Measurements from ENCODE around the gene THBS2. TPM values are rescaled to one million over a fixed set of nuclear protein-coding genes. Genes with fewer than 3 reads are reported as not detected.

Gene THBS2
- total and polyA plus RNA-seq, 2 of the 4 experiments (the other 2 are of a cell fraction): 97.3 to 113 TPM

DNA sequence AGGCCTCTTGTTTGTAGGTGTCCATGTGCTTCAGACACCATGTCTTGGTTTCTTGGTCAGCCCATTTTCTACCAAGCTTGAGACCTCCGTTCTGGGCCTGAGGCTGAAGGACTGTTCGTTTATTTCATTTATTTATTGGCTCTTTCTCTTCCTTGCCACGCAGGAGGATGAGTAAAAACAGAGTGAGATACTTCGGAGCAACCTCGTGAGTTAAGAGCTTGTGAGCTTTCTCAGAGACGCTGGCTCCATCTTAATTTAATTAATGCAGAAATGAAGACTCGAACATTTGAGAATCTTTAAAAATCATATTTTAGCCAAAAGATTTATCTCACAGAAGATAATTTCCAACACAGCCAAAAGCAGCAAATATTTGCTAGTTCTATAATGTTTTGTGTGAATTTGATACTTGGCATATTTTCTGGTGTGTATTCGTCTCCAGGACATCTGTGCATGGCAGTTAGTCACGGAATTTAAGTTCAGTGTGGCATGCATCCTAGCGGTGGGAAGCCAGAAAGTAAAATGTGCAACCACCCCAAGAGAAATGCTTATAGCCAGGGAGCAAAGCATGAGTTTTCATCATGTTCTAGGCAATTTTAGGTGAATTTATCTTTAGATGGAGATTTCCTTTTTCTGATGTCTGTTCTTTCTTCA lies 76.0 kb downstream of the THBS2 start:
- WGBS, 2 experiments (ENCODE audit: extremely low coverage in 2 of 2, insufficient read length in 1 of 2): 100% methylated on average over 1 of the region's 10 CpGs; no CpG with 5 or more reads in 1 of the 2 experiments
- dilution Hi-C loops (cut with HindIII; ENCODE audit: low sequenced_read_pairs, unreplicated experiment): no loop called here
- Histone ChIP-seq H4K91ac (ENCODE audit: insufficient read depth, low read depth, low read length) (no peak overlapping the region), H3K9me1 (ENCODE audit: insufficient read depth, low read length) (peaks cover 3% of the 10 kb centered on the region; the same call in 1 of the 2 replicates), H3K4me3 (ENCODE audit: insufficient read depth, low read depth, low read length) (no peak overlapping the region), H3K4me2 (ENCODE audit: low read depth, low read length) (no peak overlapping the region), H3K36me3 (ENCODE audit: control insufficient read depth, insufficient read depth, low read length) (no peaks in the 10 kb centered on the region), H3K9ac (ENCODE audit: low read depth, low read length) (no peak overlapping the region), H3K18ac (ENCODE audit: low read depth, low read length) (no peak overlapping the region), H2BK20ac (ENCODE audit: low read depth, low read length) (no peak overlapping the region), H3K27me3 (ENCODE audit: control insufficient read depth, insufficient read depth, low read length) (no peaks in the 10 kb centered on the region), H2AK5ac (ENCODE audit: low read depth, low read length) (no peak overlapping the region), H2AFZ (replicated peaks; ENCODE audit: low read length, poor library complexity) (no peak overlapping the region), H2BK120ac (ENCODE audit: low read depth, low read length) (no peak overlapping the region), H3K27ac (ENCODE audit: insufficient read depth, low read length) (no peak overlapping the region), H3K4ac (ENCODE audit: low read depth, low read length) (peak overlapping the region; percentile 15; the same call in 1 of the 2 replicates), H3K9me3 (ENCODE audit: control insufficient read depth, insufficient read depth, low read length) (no peaks in the 10 kb centered on the region), H4K8ac (ENCODE audit: low read depth in 2 of 2, low read length in 2 of 2) (no peak overlapping the region), H2BK5ac (ENCODE audit: low read depth, low read length, poor library complexity, severe bottlenecking) (no peak overlapping the region), H3K56ac (ENCODE audit: extremely low read depth, insufficient read depth, low read length) (no peak overlapping the region), H3K79me1 (ENCODE audit: low read depth in 1 of 2, low read length in 2 of 2) (peaks cover 0 to 7% of the 10 kb centered on the region in 2 experiments; a peak in 1 of 4 replicates), H3K4me1 (ENCODE audit: control insufficient read depth, insufficient read depth, low read length) (peaks cover 2% of the 10 kb centered on the region), H4K5ac (ENCODE audit: low read depth, low read length) (no peak overlapping the region), H2BK15ac (ENCODE audit: low read depth, low read length) (no peak overlapping the region), H2AK9ac (replicated peaks; ENCODE audit: low read depth, low read length, poor library complexity) (no peak overlapping the region), H4K20me1 (ENCODE audit: insufficient read depth, low read length) (no peaks in the 10 kb centered on the region), H3K23ac (ENCODE audit: low read depth, low read length) (no peak overlapping the region), H3K14ac (replicated peaks; ENCODE audit: low read depth, low read length) (no peak overlapping the region)
- no TSS peak for BruUV-seq (replicated peaks)
- no peak for TF ChIP-seq NFE2L2 (IDR thresholded peaks at IDR 0.05; ENCODE audit: low read depth, low read length)
- TF ChIP-seq FOS (IDR thresholded peaks at IDR 0.05; ENCODE audit: low read depth, low read length): no peak
- no peak for TF ChIP-seq RCOR1 (IDR thresholded peaks at IDR 0.05; ENCODE audit: insufficient replicate concordance, low read length)
- TF ChIP-seq MAZ (IDR thresholded peaks at IDR 0.05; ENCODE audit: borderline replicate concordance, low read depth, low read length): no peak
- TF ChIP-seq RFX5 (IDR thresholded peaks at IDR 0.05; ENCODE audit: low read depth, low read length): no peak
- TF ChIP-seq POLR2A (IDR thresholded peaks at IDR 0.05; ENCODE audit: low read depth, low read length): no peak
- TF ChIP-seq RAD21 (IDR thresholded peaks at IDR 0.05; ENCODE audit: low read length): no peak
- TF ChIP-seq, protein P1, sequence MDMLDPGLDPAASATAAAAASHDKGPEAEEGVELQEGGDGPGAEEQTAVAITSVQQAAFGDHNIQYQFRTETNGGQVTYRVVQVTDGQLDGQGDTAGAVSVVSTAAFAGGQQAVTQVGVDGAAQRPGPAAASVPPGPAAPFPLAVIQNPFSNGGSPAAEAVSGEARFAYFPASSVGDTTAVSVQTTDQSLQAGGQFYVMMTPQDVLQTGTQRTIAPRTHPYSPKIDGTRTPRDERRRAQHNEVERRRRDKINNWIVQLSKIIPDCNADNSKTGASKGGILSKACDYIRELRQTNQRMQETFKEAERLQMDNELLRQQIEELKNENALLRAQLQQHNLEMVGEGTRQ (IDR thresholded peaks at IDR 0.05; ENCODE audit: low read depth, low read length): no peak
- TF ChIP-seq MAFK (IDR thresholded peaks at IDR 0.05; ENCODE audit: low read depth, low read length): no peak
- TF ChIP-seq, protein P2, sequence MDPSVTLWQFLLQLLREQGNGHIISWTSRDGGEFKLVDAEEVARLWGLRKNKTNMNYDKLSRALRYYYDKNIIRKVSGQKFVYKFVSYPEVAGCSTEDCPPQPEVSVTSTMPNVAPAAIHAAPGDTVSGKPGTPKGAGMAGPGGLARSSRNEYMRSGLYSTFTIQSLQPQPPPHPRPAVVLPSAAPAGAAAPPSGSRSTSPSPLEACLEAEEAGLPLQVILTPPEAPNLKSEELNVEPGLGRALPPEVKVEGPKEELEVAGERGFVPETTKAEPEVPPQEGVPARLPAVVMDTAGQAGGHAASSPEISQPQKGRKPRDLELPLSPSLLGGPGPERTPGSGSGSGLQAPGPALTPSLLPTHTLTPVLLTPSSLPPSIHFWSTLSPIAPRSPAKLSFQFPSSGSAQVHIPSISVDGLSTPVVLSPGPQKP (IDR thresholded peaks at IDR 0.05; ENCODE audit: borderline replicate concordance, low read depth, low read length): no peak
- TF ChIP-seq SMC3 (IDR thresholded peaks at IDR 0.05; ENCODE audit: low read depth, low read length): no peak
- TF ChIP-seq CEBPB (IDR thresholded peaks at IDR 0.05; ENCODE audit: low read depth, low read length): no peak
- TF ChIP-seq BHLHE40 (IDR thresholded peaks at IDR 0.05; ENCODE audit: low read depth, low read length): no peak
- TF ChIP-seq MXI1 (IDR thresholded peaks at IDR 0.05; ENCODE audit: borderline replicate concordance, low read depth, low read length): no peak
- intact Hi-C loops (cut with micrococcal nuclease): no loop called here
- ATAC-seq (ENCODE audit: low read depth) (no peak), DNase-seq (peak; percentile 23)
- ChIA-PET POLR2A (ENCODE audit: unreplicated experiment) (no interaction called here), CTCF (no interaction called here)
- in situ Hi-C loops (cut with MboI; ENCODE audit: low sequenced_read_pairs): no loop called here
